ENCODE results near the gene RRAS. TPM values are rescaled to one million over a fixed set of nuclear protein-coding genes. Genes with fewer than 3 reads are reported as not detected.

Gene RRAS
- total and polyA plus RNA-seq, 12 donors: 6.8 to 180 (median 42.3) TPM

- intact Hi-C loops (cut with DNase I): no loop called here
- TF ChIP-seq POLR2A (IDR thresholded peaks at IDR 0.05): no peak
- TF ChIP-seq, protein P1, sequence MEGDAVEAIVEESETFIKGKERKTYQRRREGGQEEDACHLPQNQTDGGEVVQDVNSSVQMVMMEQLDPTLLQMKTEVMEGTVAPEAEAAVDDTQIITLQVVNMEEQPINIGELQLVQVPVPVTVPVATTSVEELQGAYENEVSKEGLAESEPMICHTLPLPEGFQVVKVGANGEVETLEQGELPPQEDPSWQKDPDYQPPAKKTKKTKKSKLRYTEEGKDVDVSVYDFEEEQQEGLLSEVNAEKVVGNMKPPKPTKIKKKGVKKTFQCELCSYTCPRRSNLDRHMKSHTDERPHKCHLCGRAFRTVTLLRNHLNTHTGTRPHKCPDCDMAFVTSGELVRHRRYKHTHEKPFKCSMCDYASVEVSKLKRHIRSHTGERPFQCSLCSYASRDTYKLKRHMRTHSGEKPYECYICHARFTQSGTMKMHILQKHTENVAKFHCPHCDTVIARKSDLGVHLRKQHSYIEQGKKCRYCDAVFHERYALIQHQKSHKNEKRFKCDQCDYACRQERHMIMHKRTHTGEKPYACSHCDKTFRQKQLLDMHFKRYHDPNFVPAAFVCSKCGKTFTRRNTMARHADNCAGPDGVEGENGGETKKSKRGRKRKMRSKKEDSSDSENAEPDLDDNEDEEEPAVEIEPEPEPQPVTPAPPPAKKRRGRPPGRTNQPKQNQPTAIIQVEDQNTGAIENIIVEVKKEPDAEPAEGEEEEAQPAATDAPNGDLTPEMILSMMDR (IDR thresholded peaks at IDR 0.05): no peak
- DNase-seq: no peak
- Histone ChIP-seq H3K4me1 (replicated peaks in 1 of 2) (no peaks in the 10 kb centered on the region), H3K27me3 (no peaks in the 10 kb centered on the region), H3K4me3 (no peak overlapping the region), H3K9me3 (replicated peaks in 1 of 3) (no peaks in the 10 kb centered on the region), H3K36me3 (replicated peaks in 1 of 2) (peaks cover 0 to 85% of the 10 kb centered on the region in 2 donors), H3K27ac (no peak overlapping the region)
- 86 to 93% (median 89%) methylated on average over 18 to 23 of the region's 23 CpGs for WGBS, 4 donors
Measured at GRCh38 chr19:49655570-49656455, 15.9 kb upstream of the RRAS start.

DNA sequence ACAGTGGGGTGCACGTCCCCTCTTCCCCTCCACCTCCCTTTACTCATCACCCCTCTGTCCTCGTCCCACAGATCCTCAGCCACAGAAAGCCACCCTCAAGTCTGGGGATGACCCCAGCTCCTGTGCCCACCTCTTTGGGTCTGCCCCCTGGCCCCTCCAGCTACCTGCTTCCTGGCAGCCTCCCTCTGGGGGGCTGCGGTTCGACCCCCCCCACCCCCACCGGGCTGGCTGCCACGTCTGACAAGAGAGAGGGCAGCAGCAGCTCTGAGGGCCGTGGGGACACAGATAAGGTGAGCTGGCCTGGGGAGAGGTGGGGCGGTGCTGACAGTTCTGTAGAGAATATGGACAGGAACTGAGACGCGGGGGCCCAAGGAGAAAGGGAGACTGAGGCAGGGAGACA is 14.6 kb upstream of the RRAS start:
- TF ChIP-seq, protein P1 (IDR thresholded peaks at IDR 0.05): no peak
- TF ChIP-seq POLR2A (IDR thresholded peaks at IDR 0.05): no peak
- Histone ChIP-seq H3K4me3 (no peak overlapping the region), H3K27ac (no peak overlapping the region), H3K27me3 (no peaks in the 10 kb centered on the region), H3K36me3 (replicated peaks in 1 of 2) (peaks cover 0 to 81% of the 10 kb centered on the region in 2 donors), H3K9me3 (replicated peaks in 1 of 3) (no peaks in the 10 kb centered on the region), H3K4me1 (replicated peaks in 1 of 2) (peaks cover 0 to 5% of the 10 kb centered on the region in 2 donors)
- 80 to 88% (median 87%) methylated on average over 10 of the region's 10 CpGs for WGBS, 4 donors
- no peak for DNase-seq
- intact Hi-C loops (cut with DNase I): no loop called here

- peaks cover 0 to 81% of the 10 kb centered on the region in 2 donors for H3K36me3 ChIP-seq (replicated peaks in 1 of 2)
- DNase-seq: no peak
- peaks cover 0 to 5% of the 10 kb centered on the region in 2 donors for H3K4me1 ChIP-seq (replicated peaks in 1 of 2)
- no peak overlapping the region for H3K27ac ChIP-seq
- H3K9me3 ChIP-seq (replicated peaks in 1 of 3): no peaks in the 10 kb centered on the region
- H3K4me3 ChIP-seq: no peak overlapping the region
- WGBS, 4 donors: 83 to 89% (median 86%) methylated on average over 10 to 13 of the region's 13 CpGs
- TF ChIP-seq POLR2A (IDR thresholded peaks at IDR 0.05): no peak
- TF ChIP-seq, protein P1 (IDR thresholded peaks at IDR 0.05): no peak
- intact Hi-C loops (cut with DNase I): no loop called here
- H3K27me3 ChIP-seq: no peaks in the 10 kb centered on the region
Measured at GRCh38 chr19:49653466-49653806, 13.5 kb upstream of the RRAS start.

- intact Hi-C loops (cut with DNase I): no loop called here
- peaks cover 0 to 81% of the 10 kb centered on the region in 2 donors for H3K36me3 ChIP-seq (replicated peaks in 1 of 2)
- TF ChIP-seq POLR2A (IDR thresholded peaks at IDR 0.05): no peak
- TF ChIP-seq, protein P1 (IDR thresholded peaks at IDR 0.05): no peak
- 87 to 94% (median 91%) methylated on average over 31 to 58 of the region's 58 CpGs for WGBS, 4 donors
- no peak overlapping the region for H3K27ac ChIP-seq
- peaks cover 0 to 5% of the 10 kb centered on the region in 2 donors for H3K4me1 ChIP-seq (replicated peaks in 1 of 2)
- no peaks in the 10 kb centered on the region for H3K9me3 ChIP-seq (replicated peaks in 1 of 3)
- no peaks in the 10 kb centered on the region for H3K27me3 ChIP-seq
- DNase-seq: no peak
- H3K4me3 ChIP-seq: no peak overlapping the region
Measured at GRCh38 chr19:49652551-49653465, 12.9 kb upstream of the RRAS start.

Measured in adrenal gland (tissue), 12 donors.